SU-DHL-6 (cell line): Measurements from ENCODE around the gene MDP1.

Experiments used
- H2AFZ ChIP-seq: fragments of 200-600 bp; sonication (generic); 2 replicates; pipeline ENCODE4 v1.6.1; 2014; ENCODE audit warnings: low read depth, mild to moderate bottlenecking, moderate library complexity, mixed read lengths, antibody characterized with exemption, low read length; ENCODE audit not compliant: severe bottlenecking
- H3F3A ChIP-seq: fragments of 200-600 bp; shearing (Covaris generic); 2 replicates; pipeline ENCODE4 v1.6.0; 2016; ENCODE audit warnings: antibody characterized with exemption, mild to moderate bottlenecking; ENCODE audit not compliant: insufficient read depth
- H3K27ac ChIP-seq: fragments of 200-600 bp; sonication (generic); 2 replicates; pipeline ENCODE4 v1.5.1; 2016; ENCODE audit warnings: low read depth, mild to moderate bottlenecking, low read length, moderate library complexity, mixed read lengths
- H3K27me3 ChIP-seq: fragments of 200-600 bp; sonication (generic), shearing (Covaris generic); 2 replicates; pipeline ENCODE4 v1.6.0; 2014; ENCODE audit warnings: mild to moderate bottlenecking, low read length
- H3K36me3 ChIP-seq: fragments of 200-600 bp; sonication (generic); 2 replicates; pipeline ENCODE4 v1.6.1; 2014; ENCODE audit warnings: mild to moderate bottlenecking, low read length, mixed read lengths
- H3K4me2 ChIP-seq: fragments of 300-600, 200-600 bp; shearing (Covaris generic), sonication (generic); 2 replicates; pipeline ENCODE4 v1.6.0; 2014; ENCODE audit warnings: low read length, low read depth, mild to moderate bottlenecking; ENCODE audit not compliant: poor library complexity, severe bottlenecking
- H3K4me3 ChIP-seq: fragments of 200-600 bp; sonication (generic); 2 replicates; pipeline ENCODE4 v1.5.1; 2014; ENCODE audit warnings: antibody characterized with exemption, low read length, mild to moderate bottlenecking, mixed read lengths; ENCODE audit not compliant: insufficient read depth, poor library complexity, severe bottlenecking
- H3K79me2 ChIP-seq: fragments of 200-600 bp; sonication (generic); 2 replicates; pipeline ENCODE4 v1.6.1; 2014; ENCODE audit warnings: mild to moderate bottlenecking, low read length, moderate library complexity; ENCODE audit not compliant: insufficient read depth
- H3K9ac ChIP-seq: fragments of 200-600 bp; sonication (generic); 2 replicates; pipeline ENCODE4 v1.7.0; 2014; ENCODE audit warnings: mild to moderate bottlenecking, low read length
- H3K9me2 ChIP-seq: fragments of 200-600 bp; sonication (generic); replicated peaks from 2 replicates; pipeline ENCODE4 v1.6.1; 2014; ENCODE audit warnings: low read length; ENCODE audit not compliant: insufficient read depth
- H3K9me3 ChIP-seq: fragments of 200-600 bp; sonication (generic); 2 replicates; pipeline ENCODE4 v1.6.1; 2014; ENCODE audit warnings: low read length, mixed read lengths; ENCODE audit not compliant: insufficient read depth
- H4K20me1 ChIP-seq: fragments of 200-600 bp; sonication (generic); 2 replicates; pipeline ENCODE4 v1.6.1; 2014; ENCODE audit warnings: low read depth, mild to moderate bottlenecking, antibody characterized with exemption, low read length, moderate library complexity, mixed read lengths
- EZH2phosphoT487 ChIP-seq: fragments of 200-600 bp; sonication (generic), shearing (Covaris generic); conservative IDR thresholded peaks from 2 replicates; pipeline ENCODE4 v1.6.1; 2018; ENCODE audit warnings: mild to moderate bottlenecking, antibody characterized with exemption, low read length, moderate library complexity, mixed read lengths
- TF ChIP-seq, protein P1 (sequence below): fragments of 200-600 bp; sonication (generic); IDR thresholded peaks from one replicate; pipeline ENCODE4 v1.5.1; 2017; ENCODE audit warnings: antibody characterized with exemption, mild to moderate bottlenecking, low read length, moderate library complexity; ENCODE audit not compliant: insufficient read depth, poor library complexity, severe bottlenecking

MDP1 gene

GRCh38 chr14:24255931-24256711 lies 40.3 kb upstream of the MDP1 start:
- H2AFZ ChIP-seq, result no peak overlapping the region
- H3K4me2 ChIP-seq, result no peak overlapping the region
- H3F3A ChIP-seq, result no peaks in the 10 kb centered on the region
- no peaks in the 10 kb centered on the region for H3K9me2 ChIP-seq
- no peaks in the 10 kb centered on the region for H4K20me1 ChIP-seq
- H3K9ac ChIP-seq, result no peak overlapping the region
- H3K27me3 ChIP-seq, result no peaks in the 10 kb centered on the region
- H3K79me2 ChIP-seq, result no peaks in the 10 kb centered on the region
- H3K4me3 ChIP-seq, result no peak overlapping the region
- H3K9me3 ChIP-seq, result no peaks in the 10 kb centered on the region
- TF ChIP-seq, protein P1, sequence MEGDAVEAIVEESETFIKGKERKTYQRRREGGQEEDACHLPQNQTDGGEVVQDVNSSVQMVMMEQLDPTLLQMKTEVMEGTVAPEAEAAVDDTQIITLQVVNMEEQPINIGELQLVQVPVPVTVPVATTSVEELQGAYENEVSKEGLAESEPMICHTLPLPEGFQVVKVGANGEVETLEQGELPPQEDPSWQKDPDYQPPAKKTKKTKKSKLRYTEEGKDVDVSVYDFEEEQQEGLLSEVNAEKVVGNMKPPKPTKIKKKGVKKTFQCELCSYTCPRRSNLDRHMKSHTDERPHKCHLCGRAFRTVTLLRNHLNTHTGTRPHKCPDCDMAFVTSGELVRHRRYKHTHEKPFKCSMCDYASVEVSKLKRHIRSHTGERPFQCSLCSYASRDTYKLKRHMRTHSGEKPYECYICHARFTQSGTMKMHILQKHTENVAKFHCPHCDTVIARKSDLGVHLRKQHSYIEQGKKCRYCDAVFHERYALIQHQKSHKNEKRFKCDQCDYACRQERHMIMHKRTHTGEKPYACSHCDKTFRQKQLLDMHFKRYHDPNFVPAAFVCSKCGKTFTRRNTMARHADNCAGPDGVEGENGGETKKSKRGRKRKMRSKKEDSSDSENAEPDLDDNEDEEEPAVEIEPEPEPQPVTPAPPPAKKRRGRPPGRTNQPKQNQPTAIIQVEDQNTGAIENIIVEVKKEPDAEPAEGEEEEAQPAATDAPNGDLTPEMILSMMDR, result no peak
- TF ChIP-seq EZH2phosphoT487, result no peak
- no peak overlapping the region for H3K27ac ChIP-seq
- H3K36me3 ChIP-seq, result no peaks in the 10 kb centered on the region

GRCh38 chr14:24255438-24255837 lies 39.6 kb upstream of the MDP1 start:
- H3K36me3 ChIP-seq, result no peaks in the 10 kb centered on the region
- no peak overlapping the region for H3K27ac ChIP-seq
- no peak overlapping the region for H3K9ac ChIP-seq
- TF ChIP-seq EZH2phosphoT487, result no peak
- TF ChIP-seq, protein P1, result no peak
- no peaks in the 10 kb centered on the region for H3F3A ChIP-seq
- H3K9me2 ChIP-seq, result no peaks in the 10 kb centered on the region
- no peaks in the 10 kb centered on the region for H4K20me1 ChIP-seq
- H3K9me3 ChIP-seq, result no peaks in the 10 kb centered on the region
- no peak overlapping the region for H3K4me2 ChIP-seq
- H3K79me2 ChIP-seq, result no peaks in the 10 kb centered on the region
- no peak overlapping the region for H2AFZ ChIP-seq
- no peaks in the 10 kb centered on the region for H3K27me3 ChIP-seq
- no peak overlapping the region for H3K4me3 ChIP-seq

DNA sequence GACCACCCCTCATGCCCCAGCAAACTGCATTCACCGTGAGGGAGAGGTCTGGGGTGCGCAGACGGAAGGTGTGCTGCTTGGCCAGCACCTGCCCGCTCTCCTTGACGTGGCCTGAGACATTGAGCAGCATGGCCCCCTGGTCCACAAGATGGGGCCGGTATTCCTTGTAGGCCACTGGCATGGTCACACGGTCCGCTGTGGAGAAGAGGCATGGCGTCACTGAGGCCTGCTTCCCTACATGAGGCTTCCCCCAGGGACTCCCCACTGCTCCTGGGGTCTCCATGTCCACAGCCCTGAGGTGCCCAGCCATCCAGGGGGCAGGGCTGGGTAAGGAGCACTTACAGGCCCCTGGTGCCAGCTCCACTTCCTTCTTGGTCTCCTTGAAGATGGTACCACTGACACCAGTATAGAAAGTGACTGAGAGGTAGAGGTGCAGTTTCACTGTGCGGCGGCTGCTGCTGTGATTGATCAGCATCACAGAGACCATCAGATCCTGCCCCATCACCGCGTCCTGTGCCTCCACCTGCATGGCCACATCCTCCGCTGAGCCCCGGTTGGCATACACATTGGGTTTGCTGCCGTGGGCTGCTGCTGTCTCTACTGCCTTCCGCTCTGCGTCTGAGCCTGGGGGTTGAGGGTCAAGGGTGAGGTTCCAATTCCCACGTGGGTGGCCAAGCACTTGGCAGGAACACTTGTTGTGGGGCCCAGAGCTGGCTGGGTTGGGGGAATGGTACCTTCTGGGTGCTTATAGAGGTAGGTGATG lies 38.9 kb upstream of the MDP1 start:
- Histone ChIP-seq H3K4me2 (no peak overlapping the region), H2AFZ (no peak overlapping the region), H3K27me3 (no peaks in the 10 kb centered on the region), H3K4me3 (no peak overlapping the region), H3K79me2 (no peaks in the 10 kb centered on the region), H3K9me2 (no peaks in the 10 kb centered on the region), H3F3A (no peaks in the 10 kb centered on the region), H4K20me1 (no peaks in the 10 kb centered on the region), H3K9ac (no peak overlapping the region), H3K27ac (no peak overlapping the region), H3K36me3 (no peaks in the 10 kb centered on the region), H3K9me3 (no peaks in the 10 kb centered on the region)
- no peak for TF ChIP-seq EZH2phosphoT487
- TF ChIP-seq, protein P1, result no peak
